GDM1 (cell line): Measurements from ENCODE around the gene NLRP8.
"Not testable (repeated sequence)": the region's sequence is repeated elsewhere in the genome, so short reads cannot be mapped to it uniquely, and the experiment has no call there.

ENCODE experiments used
- DNase-seq: peaks from one replicate; lab custom pipeline; 2025; lab: John Stamatoyannopoulos, UW

The NLRP8 gene

GRCh38 chr19:55947532-55947931 lies at the start of gene NLRP8:
NLRP8 (plus strand) TSS chr19:55947832.
- DNase-seq, result no peak

GRCh38 chr19:55898911-55899310 lies 48.7 kb upstream of the NLRP8 start:
- no peak for DNase-seq

GRCh38 chr19:55901369-55902079 lies 46.1 kb upstream of the NLRP8 start:
- DNase-seq, result no peak

- DNase-seq, result no peak
These were observed 45.4 kb upstream of the NLRP8 start for GRCh38 chr19:55902080-55902751.

- DNase-seq, result no peak
These were observed 40.3 kb upstream of the NLRP8 start for GRCh38 chr19:55907286-55907685.

GRCh38 chr19:55907746-55908145 lies 39.9 kb upstream of the NLRP8 start:
- DNase-seq, result no peak

GRCh38 chr19:55909801-55910200 lies 37.8 kb upstream of the NLRP8 start:
- DNase-seq, result no peak

- DNase-seq, result no peak
These were observed 34.7 kb upstream of the NLRP8 start for GRCh38 chr19:55912916-55913315.

GRCh38 chr19:55913643-55914268 lies 33.9 kb upstream of the NLRP8 start:
- no peak for DNase-seq

GRCh38 chr19:55923556-55923955 lies 24.1 kb upstream of the NLRP8 start:
- DNase-seq, result no peak

- DNase-seq, result no peak
These were observed 19.6 kb upstream of the NLRP8 start for GRCh38 chr19:55927991-55928390.

GRCh38 chr19:55929258-55929657 lies 18.4 kb upstream of the NLRP8 start:
- not testable (repeated sequence) for DNase-seq

- DNase-seq, result no peak
These were observed 16.6 kb upstream of the NLRP8 start for GRCh38 chr19:55930996-55931515.

- DNase-seq, result no peak
These were observed 15.7 kb upstream of the NLRP8 start, which contains the start of gene NLRP13 for GRCh38 chr19:55931936-55932386. NLRP13 (minus strand) TSS chr19:55932336; CDS start chr19:55932311, 25 bp downstream.

- DNase-seq, result no peak
These were observed 12.4 kb upstream of the NLRP8 start for GRCh38 chr19:55935206-55935605.

GRCh38 chr19:55939206-55939605 lies 8.4 kb upstream of the NLRP8 start:
- no peak for DNase-seq

GRCh38 chr19:55940306-55940705 lies 7.3 kb upstream of the NLRP8 start:
- no peak for DNase-seq

GRCh38 chr19:55950566-55950965 lies 2.9 kb downstream of the NLRP8 start:
- not testable (repeated sequence) for DNase-seq

- no peak for DNase-seq
These were observed 8.8 kb downstream of the NLRP8 start for GRCh38 chr19:55956431-55956830.

GRCh38 chr19:55958356-55958755 lies 10.7 kb downstream of the NLRP8 start:
- no peak for DNase-seq

GRCh38 chr19:55959996-55960675 lies 12.5 kb downstream of the NLRP8 start:
- no peak for DNase-seq

- DNase-seq, result no peak
These were observed 14.6 kb downstream of the NLRP8 start for GRCh38 chr19:55962186-55962585.
